Measurements from ENCODE around the gene UBE3D.
"Not testable (repeated sequence)": the region's sequence is repeated elsewhere in the genome, so short reads cannot be mapped to it uniquely, and the experiment has no call there.

Gene UBE3D

GRCh38 chr6:82971877-82972460 is 93.7 kb downstream of the UBE3D start:
- DNase-seq = no peak

GRCh38 chr6:82970839-82971238 is 94.8 kb downstream of the UBE3D start:
- DNase-seq = no peak

GRCh38 chr6:82968708-82969107 is 96.9 kb downstream of the UBE3D start:
- DNase-seq = no peak

DNA sequence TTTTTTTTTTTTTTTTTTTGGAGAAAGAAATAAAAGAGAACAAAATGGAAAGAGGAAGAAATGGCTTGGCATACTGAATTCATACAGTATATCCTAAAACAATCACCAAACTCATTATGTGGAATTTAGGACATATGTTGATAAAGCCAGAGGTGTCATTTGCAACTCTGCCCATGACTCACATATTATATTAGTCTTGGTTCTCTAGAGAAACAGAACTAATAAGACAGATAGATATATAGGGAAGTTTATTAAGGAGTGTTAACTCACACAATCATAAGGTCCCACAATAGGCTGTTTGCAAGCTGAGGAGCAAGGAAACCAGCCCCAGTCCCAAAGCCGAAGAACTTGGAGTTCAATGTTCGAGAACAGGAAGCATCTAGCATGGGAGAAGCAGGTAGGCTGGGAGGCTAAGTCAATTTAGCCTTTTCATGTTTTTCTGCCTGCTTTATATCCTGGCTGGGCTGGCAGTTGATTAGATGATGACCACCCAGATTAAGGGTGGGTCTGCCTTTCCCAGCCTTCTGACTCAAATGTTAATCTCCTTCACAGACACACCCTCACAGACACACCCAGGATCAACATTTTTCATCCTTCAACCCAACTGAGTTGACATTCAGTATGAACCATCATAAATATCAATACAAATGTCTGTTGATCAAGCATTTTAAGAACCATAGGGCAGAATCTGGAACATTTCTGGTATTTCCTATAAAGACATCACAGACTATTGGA is 102.3 kb downstream of the UBE3D start:
- DNase-seq = no peak

GRCh38 chr6:82959385-82959941 is 106.2 kb downstream of the UBE3D start:
- DNase-seq = no peak

DNA sequence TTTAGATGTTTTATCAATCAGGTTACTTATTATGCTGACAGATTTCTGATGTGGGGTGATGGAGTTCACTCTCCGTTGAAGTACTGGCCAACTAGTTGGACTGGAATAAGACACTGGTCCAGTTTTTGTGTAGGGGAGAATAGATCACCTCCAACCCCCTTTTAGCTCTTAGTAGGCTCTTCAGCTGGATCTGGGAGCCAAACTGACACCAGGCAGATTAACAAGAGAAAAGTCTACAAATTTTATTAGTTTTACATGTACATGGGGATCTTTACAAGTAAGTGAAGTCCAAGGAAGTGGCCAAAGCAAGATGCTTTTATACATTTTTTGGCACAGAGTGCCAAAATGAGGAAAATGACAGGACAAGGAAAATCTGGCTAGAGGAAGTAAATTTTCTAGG is 107.1 kb downstream of the UBE3D start:
- no peak for DNase-seq

- DNase-seq = no peak
Observed at GRCh38 chr6:82957868-82958245, 107.8 kb downstream of the UBE3D start.

DNA sequence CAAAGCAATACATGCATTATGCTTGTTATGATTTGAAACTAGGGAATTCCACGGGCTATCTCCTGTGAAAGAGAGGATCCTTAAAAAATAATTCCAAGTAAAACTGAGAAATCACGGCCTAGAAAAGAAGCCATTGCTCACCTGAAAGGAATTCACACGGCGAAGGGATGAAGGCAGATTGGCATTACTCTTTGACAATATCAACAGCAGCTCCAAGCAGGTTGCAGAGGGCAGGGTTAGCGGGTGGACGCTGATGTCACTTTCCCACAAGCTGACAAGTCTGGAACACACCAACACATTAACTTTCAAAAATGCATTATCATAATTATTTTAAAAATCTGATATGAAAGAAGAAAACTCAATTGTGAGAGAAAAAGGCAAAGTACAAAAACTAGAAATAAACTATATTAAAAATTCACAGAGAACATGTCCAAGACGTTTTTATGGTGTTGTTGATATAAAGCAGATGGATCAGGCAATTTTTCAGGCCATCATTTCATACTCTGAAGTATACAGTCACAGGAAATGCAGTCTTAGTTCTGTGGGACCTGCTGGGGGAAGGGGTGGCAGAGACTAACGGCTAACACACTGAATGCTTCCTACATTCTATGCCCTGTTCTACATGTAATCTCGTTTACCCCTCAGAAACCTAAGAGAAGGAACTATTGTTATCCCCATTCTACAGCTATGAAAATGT is 108.3 kb downstream of the UBE3D start:
- no peak for DNase-seq

- DNase-seq = no peak
Observed at GRCh38 chr6:82955841-82956240, 109.8 kb downstream of the UBE3D start.

GRCh38 chr6:82954937-82955577 is 110.6 kb downstream of the UBE3D start:
- no peak for DNase-seq

- DNase-seq = no peak
Observed at GRCh38 chr6:82954356-82954755, 111.3 kb downstream of the UBE3D start.

DNA sequence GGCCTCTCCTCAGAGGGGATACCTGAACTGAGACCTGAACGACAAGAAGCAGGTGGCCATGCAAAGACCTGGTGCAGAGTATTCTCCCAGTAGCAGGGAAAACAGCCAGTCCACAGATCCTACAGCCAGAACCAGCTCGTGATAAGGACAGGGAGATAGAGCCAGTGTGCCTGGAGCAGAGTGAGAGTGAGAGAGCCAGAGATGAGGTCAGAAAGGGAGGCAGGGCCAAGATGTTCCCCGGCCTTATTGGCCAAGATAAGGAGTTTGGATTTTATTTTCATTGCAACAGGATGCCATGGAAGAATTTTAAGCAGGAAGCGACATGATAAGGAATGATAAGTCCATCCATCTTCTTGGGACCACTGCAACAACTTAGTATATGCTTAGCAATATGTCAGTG is 111.8 kb downstream of the UBE3D start:
- DNase-seq = no peak

DNA sequence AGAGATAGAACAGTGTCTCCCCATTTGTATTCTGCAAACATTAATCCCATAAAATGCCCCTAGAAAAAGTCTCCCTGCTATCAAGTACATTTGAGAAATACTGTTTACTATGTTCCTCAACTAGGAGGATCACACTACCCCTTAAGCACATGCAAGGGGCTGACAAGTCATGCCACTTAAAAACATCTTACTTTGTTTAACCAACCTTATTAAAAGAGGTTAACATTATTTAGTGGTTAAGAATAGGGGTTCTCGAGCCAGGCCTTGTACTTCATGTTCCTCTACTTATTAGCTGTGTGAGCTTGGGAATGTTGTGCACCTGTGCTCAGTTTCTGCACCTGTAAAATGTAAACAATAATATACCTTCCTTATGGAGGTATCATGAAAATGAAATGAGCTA is 113.7 kb downstream of the UBE3D start:
- DNase-seq = no peak

DNA sequence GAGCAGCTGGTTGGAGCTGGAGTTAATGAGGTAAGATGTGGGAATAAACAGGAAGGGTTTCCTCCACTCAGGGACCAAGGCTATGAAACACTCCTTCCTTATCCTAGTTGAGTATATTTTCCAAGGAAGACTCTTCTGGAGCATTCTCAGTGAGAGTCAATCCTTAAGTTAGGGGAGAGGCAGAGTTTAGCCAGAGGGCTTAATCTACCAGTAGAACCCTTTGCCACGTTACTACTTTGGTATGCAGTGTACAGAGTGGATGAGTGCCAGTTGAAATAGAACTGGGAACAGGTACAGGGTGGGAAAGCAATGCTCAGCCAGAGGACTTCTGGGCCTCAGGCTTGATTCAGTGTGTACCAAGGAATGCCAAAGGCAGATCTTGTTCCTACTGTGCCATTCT is 114.3 kb downstream of the UBE3D start:
- DNase-seq = no peak

DNA sequence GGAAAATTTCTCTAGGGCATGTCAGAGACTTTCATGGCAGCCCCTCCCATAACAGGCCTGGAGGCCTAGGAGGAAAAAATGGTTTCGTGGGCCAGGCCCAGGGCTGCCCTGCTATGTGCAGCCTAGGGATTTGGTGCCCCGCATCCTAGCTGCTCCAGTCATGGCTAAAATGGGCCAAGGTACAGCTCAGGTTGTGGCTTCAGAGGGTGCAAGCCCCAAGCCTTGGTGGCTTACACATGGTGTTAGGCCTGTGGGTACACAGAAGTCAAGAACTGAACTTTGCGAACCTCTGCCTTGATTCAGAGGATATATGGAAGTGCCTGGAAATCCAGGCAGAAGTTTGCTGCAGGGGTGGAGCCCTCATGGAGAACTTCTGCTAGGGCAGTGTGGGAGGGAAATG is 134.7 kb downstream of the UBE3D start:
- DNase-seq = not testable (repeated sequence)

DNA sequence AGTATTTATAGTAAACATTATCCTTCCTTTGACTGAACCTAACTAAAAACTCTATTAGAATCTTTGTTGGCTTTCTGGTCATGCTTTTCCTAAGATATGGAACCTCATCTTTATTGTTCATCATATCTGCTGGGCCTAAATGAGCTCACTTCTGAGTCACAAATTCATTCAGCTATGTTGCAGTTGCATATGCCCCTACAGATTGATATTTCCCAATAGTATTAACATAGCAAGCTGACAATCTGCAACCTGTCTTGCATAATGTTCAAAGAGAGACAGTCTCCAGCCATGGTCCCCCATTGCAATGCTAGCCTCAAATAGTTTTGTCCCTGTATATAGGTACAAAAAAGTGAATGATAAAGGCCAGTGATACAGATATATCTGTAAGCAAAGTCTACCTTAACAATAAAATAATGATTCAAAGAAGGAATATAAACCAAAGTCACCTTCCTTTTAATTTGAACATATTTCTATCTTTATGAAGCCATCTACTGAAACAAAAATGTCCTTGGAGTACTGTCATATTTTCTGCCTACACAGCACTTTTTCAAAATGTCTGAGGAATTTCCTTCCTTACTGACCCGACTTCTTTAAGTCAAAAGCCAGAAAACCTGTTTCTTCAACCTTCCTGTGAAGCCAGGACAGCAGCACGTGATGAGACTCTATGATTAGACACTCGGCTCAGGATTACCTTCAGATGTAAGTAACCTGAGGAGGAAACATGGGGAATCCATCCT is 140.7 kb downstream of the UBE3D start:
- DNase-seq = no peak

- no peak for DNase-seq
Observed at GRCh38 chr6:82921258-82921657, 144.4 kb downstream of the UBE3D start.

DNA sequence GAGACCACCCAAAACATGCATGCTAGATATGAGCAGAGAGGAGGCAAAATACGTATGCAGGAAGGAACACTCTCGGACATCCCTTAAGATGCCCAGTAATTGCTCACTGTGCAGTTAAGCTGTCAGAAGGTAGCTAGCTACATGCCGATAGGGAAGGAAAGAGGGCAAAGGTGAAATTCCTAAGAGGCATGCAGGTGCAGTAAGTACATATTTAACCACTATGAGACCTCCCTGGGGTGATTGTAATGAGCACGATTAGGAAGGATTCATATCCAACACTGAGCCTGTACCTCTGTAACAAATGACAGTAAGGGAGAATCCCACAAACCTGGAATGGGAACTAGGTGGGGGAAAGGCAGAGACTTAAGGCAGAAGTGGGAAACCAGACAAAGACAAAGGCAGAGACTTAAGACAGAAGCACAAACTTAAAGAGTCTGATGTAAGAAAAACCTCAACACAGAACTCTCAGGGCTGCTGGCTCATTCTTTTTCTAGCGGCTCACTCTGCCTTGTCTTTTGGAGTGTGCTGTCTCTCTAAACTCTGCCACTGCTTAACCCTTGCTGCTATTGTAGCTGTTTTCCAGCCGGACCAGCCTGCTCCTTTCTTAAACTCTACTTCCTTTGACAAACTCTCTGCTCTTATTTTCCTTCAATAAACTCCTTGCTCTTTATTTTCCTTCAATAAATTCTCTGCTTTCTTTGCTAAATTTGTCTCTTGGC is 148.1 kb downstream of the UBE3D start:
- no peak for DNase-seq

DNA sequence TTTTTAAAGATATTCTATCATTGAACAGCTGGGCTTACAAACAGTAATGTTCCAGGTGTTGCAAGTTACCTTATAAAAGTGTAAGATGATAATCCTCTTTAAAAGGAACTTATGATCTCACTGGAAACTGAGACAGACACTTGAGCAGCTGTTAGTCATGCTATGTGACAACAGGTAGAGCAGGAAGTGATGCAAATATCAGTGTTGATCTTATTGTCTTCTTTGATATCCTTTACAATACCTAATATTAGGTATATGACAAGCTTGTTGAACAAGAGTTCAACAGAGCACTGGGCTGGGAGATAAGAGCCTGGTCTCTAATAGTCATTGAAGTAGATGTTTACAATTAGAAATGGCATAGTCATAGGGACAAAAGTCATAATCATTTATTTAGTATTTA is 150.0 kb downstream of the UBE3D start:
- no peak for DNase-seq

DNA sequence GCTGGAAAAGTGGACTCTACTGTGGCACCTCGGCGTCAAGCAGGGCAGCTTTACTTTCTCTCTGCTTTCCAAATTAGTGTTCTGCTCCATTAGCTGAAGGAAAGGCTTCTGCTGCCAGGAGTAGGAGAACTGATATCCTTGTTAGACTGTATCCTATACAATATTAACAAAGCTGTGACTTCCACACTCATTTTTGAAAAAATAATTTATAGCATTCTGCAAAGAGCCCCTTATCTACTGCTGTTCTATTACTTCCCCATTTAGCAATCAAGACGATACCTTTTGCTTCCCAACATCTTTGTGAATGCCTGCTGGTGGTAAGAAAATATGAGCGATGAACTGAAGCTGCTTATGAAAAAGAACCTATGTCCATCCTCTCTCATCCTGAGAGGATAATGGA is 151.1 kb downstream of the UBE3D start:
- DNase-seq = no peak

GRCh38 chr6:82910820-82911219 is 154.8 kb downstream of the UBE3D start:
- DNase-seq = no peak

GRCh38 chr6:82910395-82910794 is 155.2 kb downstream of the UBE3D start:
- no peak for DNase-seq

Data from stimulated activated CD4-positive, alpha-beta T cell treated with anti-CD3 and anti-CD28 coated beads, Interleukin-2, amount 100 ng/mL, for 48 hours (primary cell).